Mesothelial cell of epicardium (in vitro differentiated cells): Measurements from ENCODE around the gene PTPRK. TPM values are rescaled to one million over a fixed set of nuclear protein-coding genes. Genes with fewer than 3 reads are reported as not detected.
"Not testable (repeated sequence)": the region's sequence is repeated elsewhere in the genome, so short reads cannot be mapped to it uniquely, and the experiment has no call there.

Source experiments
- DNase-seq, 2 experiments: peaks; one replicate each; pipeline ENCODE4 v3.0.0; 2021; ENCODE audit warnings: low spot score in 2 of 2; ENCODE audit not compliant: unreplicated experiment in 2 of 2
- H3K27ac Mint-ChIP-seq: 2 replicates; pipeline ENCODE4 v1.8.0; 2021; ENCODE audit warnings: mixed read lengths
- H3K27me3 Mint-ChIP-seq: 2 replicates; pipeline ENCODE4 v1.8.0; 2021; ENCODE audit warnings: low read depth, mixed read lengths
- H3K36me3 Mint-ChIP-seq: 2 replicates; pipeline ENCODE4 v1.8.0; 2021; ENCODE audit warnings: mixed read lengths
- H3K4me1 Mint-ChIP-seq: 2 replicates; pipeline ENCODE4 v1.8.0; 2021; ENCODE audit warnings: mixed read lengths
- H3K4me3 Mint-ChIP-seq: 2 replicates; pipeline ENCODE4 v1.8.0; 2021; ENCODE audit warnings: mild to moderate bottlenecking, moderate library complexity, mixed read lengths
- H3K9me3 Mint-ChIP-seq: 2 replicates; pipeline ENCODE4 v1.8.0; 2021; ENCODE audit warnings: mixed read lengths
- total RNA-seq: library from RNA; stranded (reverse); gene quantifications from 3 replicates; pipeline ENCODE4 v1.2.1, GENCODE V29; 2021
- TF ChIP-seq, protein P1 (sequence below): fragments of 200-600 bp; sonication (generic); IDR thresholded peaks from one replicate; pipeline ENCODE4 v1.5.0; 2021; ENCODE audit warnings: antibody characterized with exemption; ENCODE audit not compliant: unreplicated experiment

Gene PTPRK
- total RNA-seq, 1 donor from 2014 or later = 93.7 TPM

DNA sequence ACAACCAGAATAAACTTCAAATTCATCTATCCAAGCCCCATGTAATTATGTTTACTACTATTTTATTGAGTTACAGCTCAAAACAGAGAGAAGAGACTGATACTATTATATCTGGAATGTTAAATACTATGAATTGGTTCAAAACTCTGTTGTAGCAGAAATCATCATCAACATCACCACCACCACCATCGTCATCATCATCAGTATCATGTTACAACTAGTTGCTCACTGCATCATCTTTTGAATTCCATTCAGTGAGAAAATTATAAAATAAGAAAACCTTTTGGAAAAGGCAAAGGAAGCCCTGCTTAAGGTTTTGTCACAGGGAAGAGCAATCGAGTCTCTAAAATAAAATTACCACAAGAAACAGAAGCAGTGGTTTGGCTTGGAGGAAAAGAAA is 583.3 kb downstream of the PTPRK start:
- TF ChIP-seq, protein P1, sequence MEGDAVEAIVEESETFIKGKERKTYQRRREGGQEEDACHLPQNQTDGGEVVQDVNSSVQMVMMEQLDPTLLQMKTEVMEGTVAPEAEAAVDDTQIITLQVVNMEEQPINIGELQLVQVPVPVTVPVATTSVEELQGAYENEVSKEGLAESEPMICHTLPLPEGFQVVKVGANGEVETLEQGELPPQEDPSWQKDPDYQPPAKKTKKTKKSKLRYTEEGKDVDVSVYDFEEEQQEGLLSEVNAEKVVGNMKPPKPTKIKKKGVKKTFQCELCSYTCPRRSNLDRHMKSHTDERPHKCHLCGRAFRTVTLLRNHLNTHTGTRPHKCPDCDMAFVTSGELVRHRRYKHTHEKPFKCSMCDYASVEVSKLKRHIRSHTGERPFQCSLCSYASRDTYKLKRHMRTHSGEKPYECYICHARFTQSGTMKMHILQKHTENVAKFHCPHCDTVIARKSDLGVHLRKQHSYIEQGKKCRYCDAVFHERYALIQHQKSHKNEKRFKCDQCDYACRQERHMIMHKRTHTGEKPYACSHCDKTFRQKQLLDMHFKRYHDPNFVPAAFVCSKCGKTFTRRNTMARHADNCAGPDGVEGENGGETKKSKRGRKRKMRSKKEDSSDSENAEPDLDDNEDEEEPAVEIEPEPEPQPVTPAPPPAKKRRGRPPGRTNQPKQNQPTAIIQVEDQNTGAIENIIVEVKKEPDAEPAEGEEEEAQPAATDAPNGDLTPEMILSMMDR = no peak
- Mint-ChIP-seq H3K4me3 (no peak overlapping the region), H3K9me3 (peaks cover 10% of the 10 kb centered on the region), H3K36me3 (no peaks in the 10 kb centered on the region), H3K4me1 (peaks cover 13% of the 10 kb centered on the region), H3K27ac (no peak overlapping the region), H3K27me3 (no peaks in the 10 kb centered on the region)
- no peak for DNase-seq

- Mint-ChIP-seq H3K4me3 (no peak overlapping the region), H3K9me3 (peaks cover 10% of the 10 kb centered on the region), H3K27ac (no peak overlapping the region), H3K4me1 (peaks cover 12% of the 10 kb centered on the region), H3K27me3 (no peaks in the 10 kb centered on the region), H3K36me3 (no peaks in the 10 kb centered on the region)
- TF ChIP-seq, protein P1 = no peak
- no peak for DNase-seq
Observed at GRCh38 chr6:127934956-127935355, 585.4 kb downstream of the PTPRK start.

DNA sequence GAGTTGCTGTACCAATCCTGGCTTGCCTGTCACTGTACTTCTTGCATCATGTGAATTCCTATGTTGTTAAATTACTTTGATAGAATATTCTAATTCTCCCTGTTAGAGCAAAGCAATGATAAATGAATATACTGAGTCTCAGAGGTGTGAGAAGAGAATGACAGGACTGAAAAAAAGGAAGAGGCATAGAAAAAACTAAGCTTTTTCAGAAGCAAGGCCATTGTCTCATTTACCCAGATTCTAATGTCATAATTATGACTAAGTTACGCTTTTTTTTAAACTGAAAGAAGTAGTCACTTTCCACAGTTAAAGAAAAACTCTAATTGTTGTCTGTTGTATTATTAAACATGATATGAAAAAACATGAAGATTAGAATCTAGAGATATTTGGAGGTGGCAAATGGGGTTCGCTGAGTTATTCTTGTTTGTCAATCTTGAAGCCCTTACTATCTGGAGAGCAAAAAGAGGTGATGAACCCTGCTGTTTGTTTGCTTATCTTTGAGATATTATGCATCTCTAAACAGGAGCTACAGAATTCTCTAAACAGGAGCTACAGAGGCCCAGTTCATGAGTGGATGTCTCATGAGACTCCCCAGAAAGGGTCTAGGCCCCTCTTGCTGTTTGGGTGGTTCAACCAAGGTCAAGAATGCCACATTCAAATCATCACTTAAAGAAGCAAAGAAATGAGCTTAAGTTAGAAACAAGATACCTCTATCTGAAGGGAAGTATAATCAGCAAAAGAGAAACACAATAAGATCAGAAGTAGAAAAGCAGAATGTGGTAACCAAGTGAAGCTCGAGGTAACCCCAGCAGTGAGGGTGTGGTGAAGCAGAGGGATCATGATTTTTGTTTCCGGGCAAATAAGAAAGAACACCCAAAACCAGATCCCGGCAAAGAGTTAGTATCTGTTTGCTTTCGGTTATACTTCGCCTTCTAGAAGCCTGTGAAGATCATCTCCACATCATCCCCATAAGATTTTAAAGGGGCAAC is 586.3 kb downstream of the PTPRK start:
- peaks cover 4% of the 10 kb centered on the region for H3K4me1 Mint-ChIP-seq
- TF ChIP-seq, protein P1 = no peak

DNA sequence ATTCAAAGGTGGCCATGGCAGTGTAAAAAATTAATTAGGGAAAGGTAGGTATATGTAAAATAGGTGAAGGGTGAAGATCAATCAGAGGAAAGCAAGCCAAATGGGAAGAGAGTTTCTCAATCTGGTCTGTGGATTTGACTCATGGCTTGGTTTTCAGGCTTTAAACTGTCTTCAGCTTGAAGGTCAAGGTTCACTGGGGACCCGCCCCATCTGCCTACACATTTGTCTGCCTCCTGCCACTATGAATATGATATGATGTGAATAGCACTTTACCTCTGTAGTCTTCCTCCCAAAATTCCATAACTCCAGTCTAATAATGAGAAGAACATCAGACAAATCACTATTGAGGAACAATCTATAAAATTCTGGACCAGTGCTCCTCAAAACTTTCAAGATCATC is 587.3 kb downstream of the PTPRK start:
- Mint-ChIP-seq H3K36me3 (peaks cover 2% of the 10 kb centered on the region), H3K27me3 (no peaks in the 10 kb centered on the region), H3K4me3 (no peak overlapping the region), H3K9me3 (peaks cover 16% of the 10 kb centered on the region), H3K4me1 (no peaks in the 10 kb centered on the region), H3K27ac (no peak overlapping the region)
- DNase-seq = no peak
- TF ChIP-seq, protein P1 = no peak

More for the DNA sequence above, 586.3 kb downstream of the PTPRK start:
- Mint-ChIP-seq H3K27ac (no peak overlapping the region), H3K4me3 (no peak overlapping the region), H3K27me3 (no peaks in the 10 kb centered on the region), H3K9me3 (peaks cover 10% of the 10 kb centered on the region), H3K36me3 (no peaks in the 10 kb centered on the region)
- DNase-seq = no peak

DNA sequence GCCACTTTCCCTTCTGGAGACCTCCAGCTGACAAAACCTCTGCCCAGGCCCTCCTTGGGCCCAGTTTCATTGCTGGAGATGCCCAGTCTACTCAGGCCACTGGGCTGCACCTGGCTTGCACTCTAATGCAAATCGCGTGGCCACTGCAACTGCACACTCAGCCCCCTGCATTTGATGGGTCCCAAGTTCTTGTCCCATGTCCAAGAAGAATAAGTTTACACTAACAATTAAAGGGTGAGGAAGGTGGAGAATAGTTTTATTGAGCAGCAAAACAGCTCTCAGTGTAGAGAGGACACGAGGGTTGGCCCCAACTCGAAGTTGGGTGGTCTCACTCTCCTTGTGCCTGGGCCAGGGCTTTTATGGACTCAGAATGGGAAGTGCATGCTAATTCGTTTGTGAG is 587.7 kb downstream of the PTPRK start:
- Mint-ChIP-seq H3K4me1 (no peaks in the 10 kb centered on the region), H3K9me3 (peaks cover 17% of the 10 kb centered on the region), H3K27me3 (no peaks in the 10 kb centered on the region), H3K36me3 (peaks cover 2% of the 10 kb centered on the region), H3K4me3 (no peak overlapping the region), H3K27ac (no peak overlapping the region)
- no peak for DNase-seq
- TF ChIP-seq, protein P1 = no peak

GRCh38 chr6:127926441-127926840 is 594.0 kb downstream of the PTPRK start:
- H3K27ac Mint-ChIP-seq, H3K36me3 Mint-ChIP-seq, H3K4me1 Mint-ChIP-seq, H3K27me3 Mint-ChIP-seq, H3K4me3 Mint-ChIP-seq, DNase-seq: not testable (repeated sequence)
- peaks cover 41% of the 10 kb centered on the region for H3K9me3 Mint-ChIP-seq
